ENCODE data around the gene SHCBP1. TPM values are rescaled to one million over a fixed set of nuclear protein-coding genes. Genes with fewer than 3 reads are reported as not detected.
A peak's percentile ranks its signal among the peaks of the same experiment; 100 is the strongest.
"Not testable (repeated sequence)": the region's sequence is repeated elsewhere in the genome, so short reads cannot be mapped to it uniquely, and the experiment has no call there.

SHCBP1 gene
- total RNA-seq (2014; rRNA removed; shearing (Covaris generic); ENCODE audit: low replicate concordance) = 58.3 and 92.9 TPM in 2 replicates

- Histone ChIP-seq H3K36me3 (peaks cover 29% of the 10 kb centered on the region), H3K9me3 (no peaks in the 10 kb centered on the region), H3K4me3 (peak within 1 kb of the TSS; percentile 83), H3K27me3 (no peaks in the 10 kb centered on the region)
- DNase-seq = peak; percentile 96
Observed at GRCh38 chr16:46621006-46621933, at the start of gene SHCBP1. SHCBP1 (minus strand) TSS chr16:46621379; CDS start chr16:46621359, 20 bp downstream.

- Histone ChIP-seq H3K36me3 (peaks cover 67% of the 10 kb centered on the region), H3K9me3 (no peaks in the 10 kb centered on the region), H3K27me3 (no peaks in the 10 kb centered on the region), H3K4me3 (no peak overlapping the region)
- no peak for DNase-seq
Observed at GRCh38 chr16:46662123-46662522, 40.9 kb upstream of the SHCBP1 start.

GRCh38 chr16:46658925-46659324 is 37.7 kb upstream of the SHCBP1 start:
- Histone ChIP-seq H3K36me3 (peaks cover 49% of the 10 kb centered on the region), H3K4me3 (no peak overlapping the region), H3K9me3 (no peaks in the 10 kb centered on the region), H3K27me3 (no peaks in the 10 kb centered on the region)
- no peak for DNase-seq

- Histone ChIP-seq H3K4me3 (no peak overlapping the region), H3K27me3 (no peaks in the 10 kb centered on the region), H3K9me3 (no peaks in the 10 kb centered on the region), H3K36me3 (peaks cover 9% of the 10 kb centered on the region)
- no peak for DNase-seq
Observed at GRCh38 chr16:46651305-46651704, 30.1 kb upstream of the SHCBP1 start.

GRCh38 chr16:46650254-46650623 is 29.1 kb upstream of the SHCBP1 start:
- peaks cover 5% of the 10 kb centered on the region; the same call in 1 of the 2 replicates for H3K9me3 ChIP-seq
- no peak overlapping the region for H3K4me3 ChIP-seq
- DNase-seq = peak; percentile 74
- H3K27me3 ChIP-seq = no peaks in the 10 kb centered on the region
- peaks cover 4% of the 10 kb centered on the region for H3K36me3 ChIP-seq

GRCh38 chr16:46649588-46650253 is 28.5 kb upstream of the SHCBP1 start:
- Histone ChIP-seq H3K4me3 (no peak overlapping the region), H3K27me3 (no peaks in the 10 kb centered on the region), H3K36me3 (peaks cover 4% of the 10 kb centered on the region), H3K9me3 (peaks cover 5% of the 10 kb centered on the region; the same call in 1 of the 2 replicates)
- no peak for DNase-seq

GRCh38 chr16:46648656-46649055 is 27.5 kb upstream of the SHCBP1 start:
- peaks cover 4% of the 10 kb centered on the region for H3K36me3 ChIP-seq
- H3K4me3 ChIP-seq = no peak overlapping the region
- no peak for DNase-seq
- H3K27me3 ChIP-seq = no peaks in the 10 kb centered on the region
- H3K9me3 ChIP-seq = peaks cover 14% of the 10 kb centered on the region

- peak; percentile 31 for DNase-seq
- no peak overlapping the region for H3K4me3 ChIP-seq
- H3K36me3 ChIP-seq = no peaks in the 10 kb centered on the region
- no peaks in the 10 kb centered on the region for H3K27me3 ChIP-seq
- H3K9me3 ChIP-seq = peaks cover 5% of the 10 kb centered on the region; the same call in 1 of the 2 replicates
Observed at GRCh38 chr16:46638947-46639925, 18.1 kb upstream of the SHCBP1 start.

GRCh38 chr16:46632778-46633733 is 11.9 kb upstream of the SHCBP1 start:
- no peak for DNase-seq
- H3K4me3 ChIP-seq = no peak overlapping the region
- no peaks in the 10 kb centered on the region for H3K36me3 ChIP-seq
- no peaks in the 10 kb centered on the region for H3K27me3 ChIP-seq
- H3K9me3 ChIP-seq = no peaks in the 10 kb centered on the region

GRCh38 chr16:46629331-46630219 is 8.4 kb upstream of the SHCBP1 start:
- H3K4me3 ChIP-seq = no peak overlapping the region
- no peaks in the 10 kb centered on the region for H3K36me3 ChIP-seq
- no peaks in the 10 kb centered on the region for H3K27me3 ChIP-seq
- H3K9me3 ChIP-seq = no peaks in the 10 kb centered on the region
- peak; percentile 48 for DNase-seq

GRCh38 chr16:46627746-46628145 is 6.6 kb upstream of the SHCBP1 start:
- no peaks in the 10 kb centered on the region for H3K36me3 ChIP-seq
- DNase-seq = no peak
- no peaks in the 10 kb centered on the region for H3K27me3 ChIP-seq
- H3K9me3 ChIP-seq = no peaks in the 10 kb centered on the region
- no peak overlapping the region for H3K4me3 ChIP-seq

- not testable (repeated sequence) for DNase-seq, H3K27me3 ChIP-seq, H3K9me3 ChIP-seq
Observed at GRCh38 chr16:46626681-46627080, 5.5 kb upstream of the SHCBP1 start.

GRCh38 chr16:46624862-46625261 is 3.7 kb upstream of the SHCBP1 start:
- H3K4me3 ChIP-seq, H3K27me3 ChIP-seq, H3K36me3 ChIP-seq, H3K9me3 ChIP-seq, DNase-seq: not testable (repeated sequence)

More at GRCh38 chr16:46626681-46627080, 5.5 kb upstream of the SHCBP1 start:
- not testable (repeated sequence) for H3K4me3 ChIP-seq, H3K36me3 ChIP-seq

- not testable (repeated sequence) for H3K4me3 ChIP-seq, H3K36me3 ChIP-seq, H3K9me3 ChIP-seq, H3K27me3 ChIP-seq, DNase-seq
Observed at GRCh38 chr16:46623707-46624106, 2.5 kb upstream of the SHCBP1 start.

GRCh38 chr16:46623246-46623645 is 2.1 kb upstream of the SHCBP1 start:
- not testable (repeated sequence) for H3K27me3 ChIP-seq, DNase-seq, H3K9me3 ChIP-seq, H3K4me3 ChIP-seq
- peaks cover 12% of the 10 kb centered on the region for H3K36me3 ChIP-seq

Measured in MG63 (cell line).